ENCODE results near the gene TICRR.
"Not testable (repeated sequence)": the region's sequence is repeated elsewhere in the genome, so short reads cannot be mapped to it uniquely, and the experiment has no call there.

Gene TICRR

GRCh38 chr15:89569090-89569745, 6.1 kb upstream of the TICRR start:
- DNase-seq: no peak

DNA sequence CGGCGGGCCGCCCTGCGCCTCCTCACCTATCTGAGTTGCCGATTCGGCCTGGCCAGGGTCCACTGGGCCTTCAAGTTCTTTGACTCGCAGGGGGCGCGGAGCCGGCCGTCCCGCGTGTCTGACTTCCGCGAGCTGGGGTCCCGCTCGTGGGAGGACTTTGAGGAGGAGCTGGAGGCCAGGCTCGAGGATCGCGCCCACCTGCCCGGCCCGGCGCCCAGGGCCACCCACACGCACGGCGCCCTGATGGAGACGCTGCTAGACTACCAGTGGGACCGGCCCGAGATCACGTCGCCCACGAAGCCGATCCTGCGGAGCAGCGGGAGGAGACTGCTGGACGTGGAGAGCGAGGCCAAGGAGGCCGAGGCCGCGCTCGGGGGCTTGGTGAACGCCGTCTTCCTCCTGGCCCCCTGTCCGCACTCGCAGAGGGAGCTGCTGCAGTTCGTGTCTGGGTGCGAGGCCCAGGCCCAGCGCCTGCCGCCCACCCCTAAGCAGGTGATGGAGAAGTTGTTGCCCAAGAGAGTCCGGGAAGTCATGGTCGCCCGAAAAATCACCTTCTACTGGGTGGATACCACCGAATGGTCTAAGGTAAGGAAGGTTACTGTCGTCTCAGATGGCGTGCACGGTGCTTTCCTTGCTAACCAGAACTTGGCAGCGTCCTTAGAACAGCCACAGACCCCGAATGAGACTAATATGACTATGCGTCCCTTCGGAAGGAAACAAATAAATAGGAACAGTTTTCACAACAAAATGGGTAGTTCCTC, 567 bp downstream of the TICRR start:
- DNase-seq: no peak

GRCh38 chr15:89576417-89576773, 1.1 kb downstream of the TICRR start:
- no peak for DNase-seq

GRCh38 chr15:89577776-89578115, 2.5 kb downstream of the TICRR start:
- DNase-seq: no peak

- DNase-seq: no peak
These were observed 2.9 kb downstream of the TICRR start for GRCh38 chr15:89578146-89578545.

GRCh38 chr15:89580747-89581146, 5.5 kb downstream of the TICRR start:
- not testable (repeated sequence) for DNase-seq

GRCh38 chr15:89586651-89587050, 11.4 kb downstream of the TICRR start:
- DNase-seq: no peak

DNA sequence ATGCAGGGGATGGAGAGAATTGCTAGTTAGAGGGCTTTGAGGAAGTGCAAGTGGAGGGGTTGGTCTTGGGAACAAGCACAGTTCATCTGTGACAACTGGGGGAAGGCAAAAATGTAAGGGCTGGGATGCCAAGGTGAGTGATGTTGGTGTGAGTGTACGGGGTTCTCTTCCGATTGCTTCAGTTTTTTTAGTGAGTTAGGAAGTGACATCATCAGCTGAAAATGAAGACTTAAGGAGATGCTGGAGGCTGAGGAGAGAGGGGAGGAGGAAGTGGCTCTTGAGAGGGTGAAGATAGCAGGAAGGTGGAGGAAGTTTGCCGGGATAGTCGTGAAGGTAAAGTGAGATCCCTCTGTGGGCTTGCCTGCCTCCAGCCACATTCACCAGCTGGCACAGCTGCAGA, 12.7 kb downstream of the TICRR start:
- no peak for DNase-seq

GRCh38 chr15:89591834-89592233, 16.6 kb downstream of the TICRR start:
- DNase-seq: no peak

DNA sequence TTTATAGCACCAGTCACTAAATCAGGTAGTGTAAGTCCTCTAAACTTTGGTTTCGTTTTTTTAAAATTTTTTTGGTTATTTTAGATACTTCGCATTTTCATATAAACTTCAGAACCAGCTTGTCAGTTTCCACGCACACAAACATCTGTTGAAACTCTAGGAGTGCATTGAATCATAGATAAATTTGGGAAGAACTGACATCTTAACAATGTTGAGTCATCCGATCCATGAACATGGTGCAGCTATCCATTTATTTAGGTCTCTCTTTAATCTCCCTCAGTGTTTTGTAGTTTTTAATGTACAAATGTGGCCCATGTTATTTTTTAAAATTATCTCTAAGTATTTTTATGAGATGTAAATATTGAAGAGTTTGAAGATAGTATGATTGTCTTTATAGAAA, 17.7 kb downstream of the TICRR start:
- DNase-seq: no peak

DNA sequence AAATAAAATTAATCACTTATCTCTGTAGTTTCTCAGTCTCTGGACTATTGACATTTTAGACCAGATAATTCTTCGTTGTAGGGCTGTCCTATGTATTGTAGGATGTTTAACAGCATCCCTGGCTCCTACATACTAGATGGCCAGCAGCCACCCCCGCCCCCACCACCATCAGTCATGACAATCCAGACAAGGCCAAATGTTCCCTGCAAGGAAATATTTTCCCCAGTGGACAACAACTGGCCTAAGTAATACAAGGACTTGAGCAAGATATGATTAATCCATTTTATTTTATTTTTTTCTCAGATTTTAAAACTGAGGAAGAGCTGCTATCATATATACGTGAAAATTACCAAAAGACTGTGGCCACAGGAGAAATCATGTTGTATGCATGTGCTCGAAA, 23.8 kb downstream of the TICRR start:
- DNase-seq: no peak

DNA sequence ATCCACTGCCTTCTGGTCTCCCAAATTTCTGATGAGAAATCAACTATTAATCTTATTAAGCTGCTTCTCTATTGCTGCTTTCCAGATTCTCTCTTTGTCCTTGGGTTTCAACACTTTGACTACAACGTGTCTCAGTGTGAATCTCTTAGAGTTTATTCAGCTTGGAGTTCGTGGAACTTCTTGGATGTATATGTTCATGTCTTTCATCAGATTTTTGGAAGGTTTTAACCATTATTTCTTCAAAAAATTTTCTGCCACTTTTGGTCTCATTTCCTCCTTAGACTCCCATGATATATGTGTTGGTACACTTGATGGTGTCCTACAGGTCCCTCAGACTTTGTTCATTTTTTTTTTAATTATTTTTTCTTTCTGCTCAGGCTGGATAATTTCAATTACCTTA, 36.0 kb downstream of the TICRR start:
- no peak for DNase-seq

GRCh38 chr15:89613031-89613430, 37.8 kb downstream of the TICRR start:
- no peak for DNase-seq

DNA sequence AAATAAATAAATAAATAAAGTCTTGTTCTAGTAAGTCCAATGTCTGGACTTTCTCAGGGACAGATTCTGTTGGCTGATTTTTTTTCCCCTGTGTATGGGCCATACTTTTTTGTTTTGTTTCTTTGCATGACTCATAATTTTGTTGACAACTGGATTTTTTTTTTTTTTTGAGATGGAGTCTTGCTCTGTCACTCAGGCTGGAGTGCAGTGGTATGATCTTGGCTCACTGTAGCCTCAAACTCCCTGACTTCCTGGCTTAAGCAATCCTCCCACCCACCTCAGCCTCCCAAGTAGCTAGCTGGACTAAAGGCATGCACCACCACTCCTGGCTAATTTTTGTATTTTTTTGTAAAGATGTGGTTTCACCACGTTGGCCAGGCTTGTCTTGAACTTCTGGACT, 38.9 kb downstream of the TICRR start:
- no peak for DNase-seq

GRCh38 chr15:89615135-89615534, 39.9 kb downstream of the TICRR start:
- no peak for DNase-seq

DNA sequence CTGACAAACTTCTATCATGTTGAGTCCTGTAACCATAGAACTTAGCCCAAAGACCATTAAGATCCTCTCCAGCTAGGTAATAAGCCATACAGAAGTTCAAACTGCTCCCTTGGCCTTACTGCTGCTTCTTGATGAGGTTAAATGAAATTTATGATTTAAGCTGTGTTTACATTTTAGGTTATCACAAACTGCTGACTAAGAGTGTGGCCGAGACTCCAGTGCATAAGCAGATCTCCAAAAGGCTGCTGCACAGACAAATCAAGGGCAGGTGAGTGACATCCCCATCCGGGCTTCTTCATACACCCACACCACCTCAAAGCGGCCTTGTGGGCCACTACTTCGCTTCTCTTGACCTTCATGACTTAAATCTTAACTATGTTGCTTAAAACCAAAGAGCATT, 41.0 kb downstream of the TICRR start:
- no peak for DNase-seq

- DNase-seq: no peak
These were observed 46.3 kb downstream of the TICRR start for GRCh38 chr15:89621547-89621946.

GRCh38 chr15:89623165-89623564, 47.9 kb downstream of the TICRR start:
- no peak for DNase-seq

DNA sequence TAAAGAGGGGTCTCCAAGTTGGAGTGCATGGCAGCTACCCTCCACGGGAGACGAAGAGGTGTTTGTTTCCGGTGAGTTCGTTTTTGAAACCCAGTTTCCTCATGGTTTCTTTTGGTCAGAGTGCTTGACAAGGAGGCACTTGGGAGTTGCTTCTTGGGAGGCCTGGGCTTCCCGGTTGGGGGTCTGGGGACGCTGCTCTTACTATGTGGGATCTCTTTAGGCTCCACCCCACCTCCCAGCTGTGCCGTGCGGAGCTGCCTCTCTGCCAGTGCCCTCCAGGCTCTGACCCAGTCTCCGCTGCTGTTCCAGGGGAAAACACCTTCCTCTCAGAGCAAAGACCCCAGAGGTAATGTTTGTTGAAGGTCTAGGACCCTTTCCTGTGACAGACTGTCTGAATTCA, 50.4 kb downstream of the TICRR start:
- no peak for DNase-seq

DNA sequence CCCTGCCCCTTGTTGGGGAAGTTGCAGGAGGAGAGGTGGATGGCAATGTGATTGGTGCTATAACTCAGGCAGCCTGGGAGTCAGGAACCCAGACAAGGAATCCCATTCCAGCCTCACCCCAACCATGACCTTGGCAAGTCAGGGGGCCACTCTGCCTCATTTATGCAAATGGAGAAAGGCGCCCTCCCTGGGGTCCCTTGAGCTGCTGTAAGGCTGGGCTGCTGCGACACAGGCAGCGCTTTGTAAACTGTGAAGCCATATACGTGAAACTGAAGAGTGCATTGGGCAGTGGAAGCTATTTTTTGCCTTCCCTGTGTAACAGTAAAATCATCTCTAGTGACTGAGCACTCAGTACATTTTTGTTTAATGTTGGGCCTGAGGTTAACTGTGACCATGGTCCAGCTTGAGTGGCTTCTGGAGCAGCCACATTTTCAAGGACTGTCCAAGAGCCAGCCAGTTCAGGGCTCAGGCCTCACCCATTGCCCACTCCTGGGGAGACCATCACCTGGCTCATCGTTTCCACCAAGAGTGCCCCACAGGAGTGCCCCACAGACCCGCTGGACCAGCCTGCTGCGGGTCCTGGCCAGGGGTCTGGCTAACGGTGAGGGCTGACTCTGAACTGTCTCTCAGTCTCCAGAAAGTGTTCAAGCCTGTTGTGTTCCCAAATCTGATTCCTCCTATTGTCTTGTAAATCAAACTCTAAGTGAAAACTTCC, 52.1 kb downstream of the TICRR start:
- DNase-seq: no peak

DNA sequence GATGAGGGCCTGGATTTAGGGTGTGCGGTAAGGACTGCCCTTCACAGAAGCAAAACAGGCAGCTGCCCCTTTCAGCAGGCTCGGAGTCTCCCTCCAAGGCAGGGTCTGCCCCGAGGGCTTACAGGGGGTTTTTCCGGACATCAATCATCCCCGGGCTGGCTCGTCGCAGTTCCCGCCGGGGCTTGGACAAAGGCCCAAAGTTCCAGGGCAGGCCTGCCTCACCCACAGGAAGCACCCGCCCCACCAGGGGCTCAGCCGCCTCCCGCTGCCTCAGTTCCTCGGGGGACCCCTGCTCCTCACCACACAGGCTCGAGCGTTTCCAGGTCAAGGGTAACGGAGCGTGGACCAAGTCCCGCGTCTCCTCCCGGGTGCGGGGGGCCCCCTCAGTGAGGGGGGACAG, 53.0 kb downstream of the TICRR start:
- DNase-seq: no peak

DNA sequence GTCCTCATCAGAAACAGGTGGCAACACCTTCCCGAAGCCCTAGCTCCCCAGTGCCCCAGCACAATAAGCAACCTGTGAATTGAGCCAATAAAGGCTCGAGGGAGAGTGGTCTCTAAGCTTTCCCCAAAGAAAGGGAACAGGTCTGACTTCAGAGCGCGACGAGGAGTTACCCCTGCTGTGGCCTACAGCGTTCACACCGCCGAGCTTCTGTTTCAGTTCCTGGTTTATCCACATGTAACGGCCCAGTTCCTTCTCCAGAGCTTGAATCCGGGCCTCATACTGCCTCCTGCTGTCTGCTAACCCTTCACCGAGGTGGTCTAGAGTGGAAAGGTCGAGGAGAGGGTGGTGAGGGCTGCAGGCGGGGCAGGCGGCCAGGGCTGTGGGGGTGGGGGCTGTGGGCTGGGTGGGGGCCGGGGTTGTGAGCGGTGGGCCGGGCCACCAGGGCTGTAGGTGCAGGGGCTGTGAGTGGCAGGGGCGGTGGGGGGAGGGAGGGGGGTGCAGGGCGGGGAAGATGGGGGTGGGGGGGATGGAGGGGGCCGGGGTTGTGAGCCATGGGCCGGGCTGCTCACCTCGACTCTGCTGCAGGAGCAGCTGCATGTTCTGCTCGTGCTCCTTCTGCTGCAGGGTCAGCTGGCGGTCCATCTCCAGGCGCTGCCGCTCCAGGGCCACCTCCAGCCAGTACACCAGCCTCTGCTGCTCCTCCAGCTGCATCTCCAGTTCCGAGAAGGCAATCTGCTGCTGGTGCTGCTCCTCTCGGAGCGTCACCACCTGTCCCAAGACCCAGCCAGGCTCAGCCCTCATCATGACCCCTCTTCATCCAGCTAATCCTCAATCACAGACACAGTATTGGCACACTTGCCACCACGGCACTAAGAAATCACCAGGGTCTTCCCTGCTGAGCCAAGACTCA, 53.8 kb downstream of the TICRR start:
- DNase-seq: no peak

DNA sequence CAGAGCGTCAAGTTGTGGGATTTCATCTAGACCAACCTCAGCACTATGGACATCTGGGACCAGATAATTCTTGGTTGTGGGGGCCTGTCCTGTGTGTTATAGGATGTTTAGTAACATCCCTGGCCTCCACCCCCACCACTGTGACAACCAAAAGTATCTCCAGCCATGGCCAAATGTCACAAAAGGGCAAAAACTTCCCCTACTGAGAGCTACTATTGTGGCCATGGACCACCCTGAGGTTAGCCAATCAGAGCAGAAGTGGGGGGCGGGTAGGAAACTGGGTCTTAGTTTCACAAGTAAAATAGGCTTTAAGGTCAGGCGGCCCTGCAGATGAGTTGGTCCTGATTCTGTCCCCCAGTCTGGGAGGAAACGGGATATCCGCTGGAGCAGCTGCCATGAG, 54.6 kb downstream of the TICRR start:
- DNase-seq: no peak

All from T1000 (cell line).